ENCODE data around the gene JMJD4.

The JMJD4 gene

GRCh38 chr1:227734856-227735538 is at the start of gene JMJD4, which contains the start of gene SNAP47:
TSS of gene JMJD4 (minus strand) at chr1:227735302. CDS start at chr1:227735273, 29 bp downstream.
TSS of gene SNAP47 (plus strand) at chr1:227735435. CDS start at chr1:227747737, 12,302 bp downstream.
- DNase-seq (ENCODE audit: low spot score) = peak; percentile 87

GRCh38 chr1:227782226-227782625 is 47.1 kb upstream of the JMJD4 start:
- no peak for DNase-seq (ENCODE audit: low spot score)

GRCh38 chr1:227781314-227781930 is 46.3 kb upstream of the JMJD4 start:
- no peak for DNase-seq (ENCODE audit: low spot score)

GRCh38 chr1:227780101-227781044 is 45.3 kb upstream of the JMJD4 start:
- DNase-seq (ENCODE audit: low spot score) = peak; percentile 63

- DNase-seq (ENCODE audit: low spot score) = no peak
These were observed 44.6 kb upstream of the JMJD4 start for GRCh38 chr1:227779685-227780084.

GRCh38 chr1:227779021-227779441 is 43.9 kb upstream of the JMJD4 start:
- DNase-seq (ENCODE audit: low spot score) = no peak

- peak; percentile 39 for DNase-seq (ENCODE audit: low spot score)
These were observed 43.4 kb upstream of the JMJD4 start for GRCh38 chr1:227778401-227778947.

- no peak for DNase-seq (ENCODE audit: low spot score)
These were observed 42.5 kb upstream of the JMJD4 start for GRCh38 chr1:227777646-227778045.

GRCh38 chr1:227777156-227777555 is 42.1 kb upstream of the JMJD4 start:
- no peak for DNase-seq (ENCODE audit: low spot score)

- no peak for DNase-seq (ENCODE audit: low spot score)
These were observed 41.2 kb upstream of the JMJD4 start for GRCh38 chr1:227776331-227776771.

GRCh38 chr1:227775841-227776240 is 40.7 kb upstream of the JMJD4 start:
- DNase-seq (ENCODE audit: low spot score) = no peak

- DNase-seq (ENCODE audit: low spot score) = no peak
These were observed 39.9 kb upstream of the JMJD4 start for GRCh38 chr1:227774821-227775661.

GRCh38 chr1:227774051-227774731 is 39.1 kb upstream of the JMJD4 start:
- DNase-seq (ENCODE audit: low spot score) = no peak

- DNase-seq (ENCODE audit: low spot score) = no peak
These were observed 38.5 kb upstream of the JMJD4 start for GRCh38 chr1:227773558-227773957.

- no peak for DNase-seq (ENCODE audit: low spot score)
These were observed 36.7 kb upstream of the JMJD4 start for GRCh38 chr1:227771771-227772170.

GRCh38 chr1:227771326-227771725 is 36.2 kb upstream of the JMJD4 start:
- DNase-seq (ENCODE audit: low spot score) = no peak

GRCh38 chr1:227770812-227771211 is 35.7 kb upstream of the JMJD4 start:
- DNase-seq (ENCODE audit: low spot score) = no peak

GRCh38 chr1:227769936-227770494 is 34.9 kb upstream of the JMJD4 start:
- no peak for DNase-seq (ENCODE audit: low spot score)

- no peak for DNase-seq (ENCODE audit: low spot score)
These were observed 34.2 kb upstream of the JMJD4 start for GRCh38 chr1:227769047-227769935.

Measured in cerebellar cortex (tissue), 1 donor.